ENCODE measurements around the gene PTTG2.

DNA sequence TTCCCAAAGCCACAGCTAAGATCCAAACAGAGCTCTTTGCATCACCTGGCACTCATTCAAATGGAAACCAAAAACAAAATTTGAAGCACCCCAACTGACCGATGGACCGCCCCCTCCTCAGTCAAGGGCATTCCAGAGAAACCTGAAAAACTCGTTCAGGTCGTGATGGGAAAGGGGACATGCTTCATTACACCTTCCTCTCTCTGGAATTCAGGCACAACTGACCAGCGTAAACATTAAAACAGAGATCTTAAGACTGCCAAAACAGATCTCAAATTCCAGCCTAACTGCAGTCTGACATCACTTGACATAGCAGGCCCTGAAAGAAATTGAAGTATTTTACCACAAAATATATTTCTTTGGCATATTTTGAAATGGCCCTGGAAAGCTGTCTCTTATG lies 28.5 kb downstream of the PTTG2 start:
- TF ChIP-seq, protein P1, sequence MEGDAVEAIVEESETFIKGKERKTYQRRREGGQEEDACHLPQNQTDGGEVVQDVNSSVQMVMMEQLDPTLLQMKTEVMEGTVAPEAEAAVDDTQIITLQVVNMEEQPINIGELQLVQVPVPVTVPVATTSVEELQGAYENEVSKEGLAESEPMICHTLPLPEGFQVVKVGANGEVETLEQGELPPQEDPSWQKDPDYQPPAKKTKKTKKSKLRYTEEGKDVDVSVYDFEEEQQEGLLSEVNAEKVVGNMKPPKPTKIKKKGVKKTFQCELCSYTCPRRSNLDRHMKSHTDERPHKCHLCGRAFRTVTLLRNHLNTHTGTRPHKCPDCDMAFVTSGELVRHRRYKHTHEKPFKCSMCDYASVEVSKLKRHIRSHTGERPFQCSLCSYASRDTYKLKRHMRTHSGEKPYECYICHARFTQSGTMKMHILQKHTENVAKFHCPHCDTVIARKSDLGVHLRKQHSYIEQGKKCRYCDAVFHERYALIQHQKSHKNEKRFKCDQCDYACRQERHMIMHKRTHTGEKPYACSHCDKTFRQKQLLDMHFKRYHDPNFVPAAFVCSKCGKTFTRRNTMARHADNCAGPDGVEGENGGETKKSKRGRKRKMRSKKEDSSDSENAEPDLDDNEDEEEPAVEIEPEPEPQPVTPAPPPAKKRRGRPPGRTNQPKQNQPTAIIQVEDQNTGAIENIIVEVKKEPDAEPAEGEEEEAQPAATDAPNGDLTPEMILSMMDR (IDR thresholded peaks at IDR 0.05): no peak
- no peak for TF ChIP-seq EP300 (IDR thresholded peaks at IDR 0.05)
